Measurements from ENCODE around the gene ARHGEF38. TPM values are rescaled to one million over a fixed set of nuclear protein-coding genes. Genes with fewer than 3 reads are reported as not detected.

ARHGEF38 gene
- total RNA-seq, 1 donor from 2014 or later: not detected

GRCh38 chr4:105645440-105645839 lies 93.0 kb downstream of the ARHGEF38 start:
- Histone ChIP-seq H3K4me1 (ENCODE audit: insufficient read depth, low read length) (no peaks in the 10 kb centered on the region), H3K9me3 (ENCODE audit: insufficient read depth, low read depth, low read length) (no peaks in the 10 kb centered on the region)
- FAIRE-seq: no peak

GRCh38 chr4:105650190-105650589 lies 97.8 kb downstream of the ARHGEF38 start:
- H3K4me2 ChIP-seq (ENCODE audit: low read length): no peak overlapping the region
- TF ChIP-seq CTCF (IDR thresholded peaks at IDR 0.05; ENCODE audit: insufficient read depth, low read depth, low read length) (no peak), EZH2 (IDR thresholded peaks at IDR 0.05; ENCODE audit: insufficient read depth, low read length) (no peak)
- Mint-ChIP-seq H3K27me3 (ENCODE audit: low read depth, unreplicated experiment) (no peaks in the 10 kb centered on the region), H3K4me1 (ENCODE audit: low read depth, unreplicated experiment) (no peaks in the 10 kb centered on the region), H3K9me3 (ENCODE audit: unreplicated experiment) (no peaks in the 10 kb centered on the region), H3K36me3 (ENCODE audit: low read depth, unreplicated experiment) (no peaks in the 10 kb centered on the region), H3K4me3 (ENCODE audit: unreplicated experiment) (no peak overlapping the region), H3K27ac (ENCODE audit: unreplicated experiment) (no peak overlapping the region)
- H3K9me3 ChIP-seq (ENCODE audit: insufficient read depth, low read depth, low read length): no peaks in the 10 kb centered on the region
- H3K9ac ChIP-seq (ENCODE audit: low read length): no peak overlapping the region
- no peaks in the 10 kb centered on the region for H4K20me1 ChIP-seq (ENCODE audit: insufficient read depth, low read length)
- H3K27me3 ChIP-seq (ENCODE audit: insufficient read depth, low read length): no peaks in the 10 kb centered on the region
- H3K4me3 ChIP-seq (ENCODE audit: insufficient read depth, low read depth, low read length): no peak overlapping the region
- no peaks in the 10 kb centered on the region for H3K4me1 ChIP-seq (ENCODE audit: insufficient read depth, low read length)
- no peak overlapping the region for H3K27ac ChIP-seq (ENCODE audit: low read depth, low read length)
- FAIRE-seq (no peak), DNase-seq (ENCODE audit: low read depth) (no peak)
- H3K36me3 ChIP-seq (ENCODE audit: insufficient read depth, low read length): no peaks in the 10 kb centered on the region
- H2AFZ ChIP-seq (ENCODE audit: low read depth, low read length): no peak overlapping the region
- no peaks in the 10 kb centered on the region for H3K79me2 ChIP-seq (ENCODE audit: insufficient read depth, low read length)

More at GRCh38 chr4:105645440-105645839, 93.0 kb downstream of the ARHGEF38 start:
- Mint-ChIP-seq H3K36me3 (ENCODE audit: low read depth, unreplicated experiment) (no peaks in the 10 kb centered on the region), H3K27ac (ENCODE audit: unreplicated experiment) (no peak overlapping the region), H3K27me3 (ENCODE audit: low read depth, unreplicated experiment) (no peaks in the 10 kb centered on the region), H3K4me3 (ENCODE audit: unreplicated experiment) (no peak overlapping the region), H3K4me1 (ENCODE audit: low read depth, unreplicated experiment) (peaks cover 3% of the 10 kb centered on the region), H3K9me3 (ENCODE audit: unreplicated experiment) (no peaks in the 10 kb centered on the region)
- H3K9ac ChIP-seq (ENCODE audit: low read length): no peak overlapping the region
- H2AFZ ChIP-seq (ENCODE audit: low read depth, low read length): no peak overlapping the region
- no peak overlapping the region for H3K4me2 ChIP-seq (ENCODE audit: low read length)
- no peak overlapping the region for H3K27ac ChIP-seq (ENCODE audit: low read depth, low read length)
- no peak overlapping the region for H3K4me3 ChIP-seq (ENCODE audit: insufficient read depth, low read depth, low read length)
- no peak for DNase-seq (ENCODE audit: low read depth)
- H3K79me2 ChIP-seq (ENCODE audit: insufficient read depth, low read length): no peaks in the 10 kb centered on the region
- H3K36me3 ChIP-seq (ENCODE audit: insufficient read depth, low read length): no peaks in the 10 kb centered on the region
- H4K20me1 ChIP-seq (ENCODE audit: insufficient read depth, low read length): no peaks in the 10 kb centered on the region
- no peaks in the 10 kb centered on the region for H3K27me3 ChIP-seq (ENCODE audit: insufficient read depth, low read length)
- TF ChIP-seq CTCF (IDR thresholded peaks at IDR 0.05; ENCODE audit: insufficient read depth, low read depth, low read length): no peak
- TF ChIP-seq EZH2 (IDR thresholded peaks at IDR 0.05; ENCODE audit: insufficient read depth, low read length): no peak

GRCh38 chr4:105651884-105652283 lies 99.5 kb downstream of the ARHGEF38 start:
- TF ChIP-seq CTCF (IDR thresholded peaks at IDR 0.05; ENCODE audit: insufficient read depth, low read depth, low read length): no peak
- no peak for TF ChIP-seq EZH2 (IDR thresholded peaks at IDR 0.05; ENCODE audit: insufficient read depth, low read length)
- FAIRE-seq: no peak
- H3K9me3 ChIP-seq (ENCODE audit: insufficient read depth, low read depth, low read length): no peaks in the 10 kb centered on the region
- Mint-ChIP-seq H3K36me3 (ENCODE audit: low read depth, unreplicated experiment) (no peaks in the 10 kb centered on the region), H3K9me3 (ENCODE audit: unreplicated experiment) (no peaks in the 10 kb centered on the region), H3K4me1 (ENCODE audit: low read depth, unreplicated experiment) (no peaks in the 10 kb centered on the region), H3K4me3 (ENCODE audit: unreplicated experiment) (no peak overlapping the region), H3K27me3 (ENCODE audit: low read depth, unreplicated experiment) (no peaks in the 10 kb centered on the region), H3K27ac (ENCODE audit: unreplicated experiment) (no peak overlapping the region)
- no peaks in the 10 kb centered on the region for H3K27me3 ChIP-seq (ENCODE audit: insufficient read depth, low read length)
- H4K20me1 ChIP-seq (ENCODE audit: insufficient read depth, low read length): no peaks in the 10 kb centered on the region
- H3K27ac ChIP-seq (ENCODE audit: low read depth, low read length): no peak overlapping the region
- no peak overlapping the region for H3K9ac ChIP-seq (ENCODE audit: low read length)
- H3K4me2 ChIP-seq (ENCODE audit: low read length): no peak overlapping the region
- H3K4me1 ChIP-seq (ENCODE audit: insufficient read depth, low read length): no peaks in the 10 kb centered on the region
- H2AFZ ChIP-seq (ENCODE audit: low read depth, low read length): no peak overlapping the region
- no peaks in the 10 kb centered on the region for H3K79me2 ChIP-seq (ENCODE audit: insufficient read depth, low read length)
- DNase-seq (ENCODE audit: low read depth): no peak
- no peak overlapping the region for H3K4me3 ChIP-seq (ENCODE audit: insufficient read depth, low read depth, low read length)
- H3K36me3 ChIP-seq (ENCODE audit: insufficient read depth, low read length): no peaks in the 10 kb centered on the region

Data from astrocyte (in vitro differentiated cells and primary cell).